ENCODE results near the gene PRRT2.
"Not testable (repeated sequence)": the region's sequence is repeated elsewhere in the genome, so short reads cannot be mapped to it uniquely, and the experiment has no call there.

PRRT2 gene

GRCh38 chr16:29830774-29831173 is 18.8 kb downstream of the PRRT2 start:
- in situ Hi-C loops (cut with HindIII; ENCODE audit: low sequenced_read_pairs), result no loop called here

- in situ Hi-C loops (cut with HindIII; ENCODE audit: low sequenced_read_pairs), result no loop called here
These were observed 19.5 kb downstream of the PRRT2 start for GRCh38 chr16:29831490-29831889.

GRCh38 chr16:29833219-29833618 is 21.2 kb downstream of the PRRT2 start:
- in situ Hi-C loops (cut with HindIII; ENCODE audit: low sequenced_read_pairs), result not testable (repeated sequence)

DNA sequence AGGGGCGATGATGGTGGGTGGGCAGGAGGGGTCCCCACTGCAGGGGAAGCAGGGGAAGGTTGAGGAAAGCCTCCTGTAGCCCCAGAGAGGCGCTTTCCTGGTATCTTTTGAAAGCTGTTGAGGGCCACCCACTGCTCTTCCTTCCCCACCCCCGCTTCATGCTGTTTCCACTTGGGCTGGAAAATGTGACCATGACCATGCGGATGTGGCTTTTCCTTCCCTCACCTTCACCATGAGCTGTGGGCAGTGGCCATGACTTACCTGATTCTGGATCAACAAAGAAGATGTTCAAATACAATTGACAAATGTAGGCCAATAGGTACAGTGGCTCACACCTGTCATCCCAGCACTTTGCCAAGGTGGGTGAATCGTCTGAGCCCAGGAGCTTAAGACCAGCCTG is 22.1 kb downstream of the PRRT2 start:
- in situ Hi-C loops (cut with HindIII; ENCODE audit: low sequenced_read_pairs), result no loop called here

- in situ Hi-C loops (cut with HindIII; ENCODE audit: low sequenced_read_pairs), result no loop called here
These were observed 23.9 kb downstream of the PRRT2 start for GRCh38 chr16:29835926-29836325.

DNA sequence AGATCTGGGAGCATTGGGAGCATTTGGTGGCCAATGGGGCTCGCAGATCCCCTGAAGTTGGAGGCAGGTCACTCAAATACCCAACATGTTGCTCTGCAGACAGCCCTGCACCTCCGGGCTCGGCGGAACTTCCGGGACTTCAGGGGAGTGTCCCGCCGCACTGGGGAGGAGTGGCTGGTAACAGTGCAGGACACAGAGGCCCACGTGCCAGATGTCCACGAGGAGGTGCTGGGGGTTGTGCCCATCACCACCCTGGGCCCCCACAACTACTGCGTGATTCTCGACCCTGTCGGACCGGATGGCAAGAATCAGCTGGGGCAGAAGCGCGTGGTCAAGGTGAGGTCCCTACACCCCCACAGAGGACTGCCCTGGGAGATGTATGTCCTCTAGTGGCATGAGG is 24.6 kb downstream of the PRRT2 start:
- in situ Hi-C loops (cut with HindIII; ENCODE audit: low sequenced_read_pairs), result no loop called here

DNA sequence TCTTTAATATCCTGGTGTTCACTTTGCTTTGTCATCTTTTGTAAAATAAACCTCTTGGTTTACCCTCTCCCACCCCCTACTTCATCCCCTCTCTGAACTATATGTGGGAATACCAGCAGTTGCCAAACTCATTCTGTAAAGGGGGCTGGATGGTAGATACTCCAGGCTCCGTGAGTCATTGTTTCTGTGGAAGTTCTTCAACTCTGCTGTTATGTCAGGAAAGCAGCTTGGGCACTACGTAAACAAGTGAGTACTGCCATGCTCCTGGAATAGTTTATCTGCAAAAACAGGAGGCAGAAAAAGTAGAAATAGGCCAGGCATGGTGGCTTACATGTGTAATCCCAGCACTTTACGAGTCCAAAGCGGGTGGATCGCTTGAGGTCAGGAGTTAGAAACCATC is 25.8 kb downstream of the PRRT2 start:
- in situ Hi-C loops (cut with HindIII; ENCODE audit: low sequenced_read_pairs), result no loop called here

DNA sequence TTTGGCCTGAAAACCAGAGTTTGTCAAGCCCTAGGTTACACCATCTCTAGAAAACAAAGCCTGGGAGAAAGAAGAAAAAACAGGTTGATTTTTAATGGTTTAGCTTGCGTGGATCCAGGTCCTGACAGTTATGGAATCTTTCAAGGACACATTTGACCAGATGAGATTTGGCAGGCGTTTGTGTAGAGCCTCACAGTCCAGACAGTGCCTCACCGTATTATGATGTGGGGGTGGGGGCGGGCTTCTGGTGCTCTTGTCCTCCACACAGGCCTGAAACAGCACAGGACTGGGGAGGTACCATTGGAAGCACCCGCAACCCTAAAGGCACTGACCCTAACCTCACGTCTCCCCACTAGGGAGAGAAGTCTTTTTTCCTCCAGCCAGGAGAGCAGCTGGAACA is 27.8 kb downstream of the PRRT2 start:
- in situ Hi-C loops (cut with HindIII; ENCODE audit: low sequenced_read_pairs), result no loop called here

GRCh38 chr16:29840240-29840639 is 28.2 kb downstream of the PRRT2 start:
- in situ Hi-C loops (cut with HindIII; ENCODE audit: low sequenced_read_pairs), result no loop called here

GRCh38 chr16:29841631-29842030 is 29.6 kb downstream of the PRRT2 start:
- in situ Hi-C loops (cut with HindIII; ENCODE audit: low sequenced_read_pairs), result no loop called here

DNA sequence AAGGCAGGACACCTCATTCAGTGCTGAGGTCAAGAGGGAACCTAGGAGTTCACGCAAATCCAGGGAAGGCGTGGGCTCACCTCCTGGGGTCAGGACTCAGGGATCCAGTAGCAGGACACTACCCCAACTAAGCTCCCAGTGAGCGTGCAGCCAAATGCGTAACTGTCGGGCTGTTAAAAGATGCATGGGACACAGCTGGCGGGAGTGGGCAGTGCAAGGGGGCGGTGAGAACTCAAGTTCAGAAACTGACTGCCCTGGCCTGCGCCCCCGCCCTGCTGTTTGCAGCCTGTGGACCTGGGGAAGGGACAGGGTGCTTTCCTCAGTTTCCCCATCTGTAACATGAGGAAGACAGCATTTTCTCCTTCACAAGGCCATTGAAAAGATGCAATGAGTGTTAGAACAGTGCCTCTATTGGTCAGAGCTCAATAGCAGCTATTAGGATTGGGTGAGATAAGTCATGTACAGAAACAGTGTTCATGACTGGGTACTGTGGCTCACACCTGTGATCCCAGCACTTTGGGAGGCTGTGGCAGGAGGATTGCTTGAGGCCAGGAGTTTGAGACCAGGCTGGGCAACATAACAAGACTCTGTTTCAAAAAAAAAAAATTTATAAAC is 30.8 kb downstream of the PRRT2 start:
- in situ Hi-C loops (cut with HindIII; ENCODE audit: low sequenced_read_pairs), result no loop called here

DNA sequence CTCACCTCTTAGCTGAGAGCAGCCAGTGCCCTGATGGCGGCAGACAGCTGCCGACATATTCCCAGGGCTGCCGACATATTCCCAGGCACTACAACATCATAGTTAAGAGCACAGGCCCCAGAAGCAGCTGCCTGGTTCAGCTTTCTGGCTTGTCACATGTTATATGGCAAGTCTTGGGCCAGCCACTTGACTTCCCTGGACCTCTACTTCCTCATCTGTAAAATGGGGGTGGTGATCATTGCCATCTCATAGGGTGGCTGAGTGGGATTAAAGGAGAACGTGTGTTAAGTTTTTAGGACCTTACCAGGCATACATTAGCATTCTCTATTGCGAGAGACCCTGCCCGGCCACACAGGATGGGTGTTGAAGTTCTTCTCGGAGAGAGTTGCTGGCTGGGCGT is 31.9 kb downstream of the PRRT2 start:
- in situ Hi-C loops (cut with HindIII; ENCODE audit: low sequenced_read_pairs), result no loop called here

- in situ Hi-C loops (cut with HindIII; ENCODE audit: low sequenced_read_pairs), result no loop called here
These were observed 32.8 kb downstream of the PRRT2 start for GRCh38 chr16:29844575-29845331.

DNA sequence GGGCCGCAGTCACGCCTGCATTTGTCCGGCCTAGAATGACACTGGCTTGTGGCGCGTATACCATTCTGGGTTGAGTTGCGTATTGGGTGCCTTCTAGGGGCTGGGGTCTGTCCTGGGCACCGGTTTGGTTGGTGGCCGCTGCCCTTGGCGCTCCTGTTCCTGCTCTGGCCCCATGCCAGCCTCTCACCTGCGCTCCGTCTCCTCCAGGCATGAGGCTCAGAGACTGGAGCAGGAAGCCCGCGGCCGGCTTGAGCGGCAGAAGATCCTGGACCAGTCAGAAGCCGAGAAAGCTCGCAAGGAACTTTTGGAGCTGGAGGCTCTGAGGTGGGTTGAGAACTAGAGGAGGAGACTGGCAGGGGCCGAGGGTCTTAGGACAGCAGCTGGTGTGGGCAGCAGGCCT is 33.7 kb downstream of the PRRT2 start:
- in situ Hi-C loops (cut with HindIII; ENCODE audit: low sequenced_read_pairs), result no loop called here

GRCh38 chr16:29848420-29849297 is 36.7 kb downstream of the PRRT2 start:
- in situ Hi-C loops (cut with HindIII; ENCODE audit: low sequenced_read_pairs), result no loop called here

- in situ Hi-C loops (cut with HindIII; ENCODE audit: low sequenced_read_pairs), result no loop called here
These were observed 37.5 kb downstream of the PRRT2 start for GRCh38 chr16:29849505-29849904.

DNA sequence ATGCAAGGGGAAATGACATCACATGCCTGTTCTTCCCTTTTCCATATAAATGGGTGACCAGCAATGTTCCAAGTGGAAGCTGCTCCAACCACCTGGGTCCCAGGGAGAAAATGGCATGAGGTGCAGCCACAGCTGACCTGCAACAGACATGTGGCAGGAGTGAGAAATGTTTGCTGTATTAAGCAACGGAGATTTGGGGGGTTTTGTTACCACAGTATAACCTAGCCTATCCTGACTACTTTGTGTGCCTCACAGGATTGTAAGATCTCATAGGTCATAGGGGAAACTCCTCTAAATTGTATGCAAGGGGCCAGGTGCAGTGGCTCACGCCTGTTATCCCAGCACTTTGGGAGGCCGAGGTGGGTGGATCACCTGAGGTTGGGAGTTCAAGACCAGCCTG is 39.0 kb downstream of the PRRT2 start:
- in situ Hi-C loops (cut with HindIII; ENCODE audit: low sequenced_read_pairs), result no loop called here

- in situ Hi-C loops (cut with HindIII; ENCODE audit: low sequenced_read_pairs), result no loop called here
These were observed 40.7 kb downstream of the PRRT2 start for GRCh38 chr16:29852654-29853053.

DNA sequence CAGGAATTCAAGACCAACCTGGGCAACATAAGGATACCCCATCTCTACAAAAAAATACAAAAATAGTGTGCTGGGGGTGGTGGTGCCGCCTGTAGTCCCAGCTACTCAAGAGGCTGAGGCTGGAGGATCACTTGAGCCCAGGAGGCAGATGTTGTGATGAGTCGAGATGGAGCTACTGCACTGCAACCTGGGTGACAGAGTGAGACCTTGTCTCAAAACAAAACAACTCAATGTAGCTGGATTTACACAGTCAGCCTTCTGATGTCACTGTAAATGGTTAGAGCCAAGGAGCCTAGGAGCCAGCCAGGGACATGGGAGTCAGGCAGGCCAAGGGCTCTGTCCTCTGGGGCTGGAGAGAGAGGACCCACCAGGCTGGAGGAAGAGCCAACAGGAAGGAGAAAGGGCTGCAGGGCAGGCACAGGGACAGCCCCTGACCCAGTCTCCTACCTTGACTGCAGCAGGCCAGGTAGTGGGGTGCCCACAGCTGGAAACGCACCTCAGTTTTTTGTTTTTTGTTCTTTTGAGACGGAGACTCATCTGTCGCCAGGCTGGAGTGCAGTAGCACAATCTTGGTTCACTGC is 42.6 kb downstream of the PRRT2 start:
- in situ Hi-C loops (cut with HindIII; ENCODE audit: low sequenced_read_pairs), result no loop called here

- in situ Hi-C loops (cut with HindIII; ENCODE audit: low sequenced_read_pairs), result no loop called here
These were observed 45.3 kb downstream of the PRRT2 start for GRCh38 chr16:29857133-29857760.
